ENCODE measurements around the gene CCDC141.

The CCDC141 gene

GRCh38 chr2:178923546-178923945 lies 126.4 kb downstream of the CCDC141 start:
- H3K4me3 Mint-ChIP-seq = no peak overlapping the region
- intact Hi-C loops (cut with micrococcal nuclease) = no loop called here
- no peaks in the 10 kb centered on the region for H3K9me3 Mint-ChIP-seq
- peaks cover 6% of the 10 kb centered on the region for H3K4me1 Mint-ChIP-seq (ENCODE audit: low read depth)
- no peaks in the 10 kb centered on the region for H3K27me3 Mint-ChIP-seq
- H3K36me3 Mint-ChIP-seq (ENCODE audit: low read depth) = no peaks in the 10 kb centered on the region
- no peak overlapping the region for H3K27ac Mint-ChIP-seq

GRCh38 chr2:178920916-178921513 lies 128.9 kb downstream of the CCDC141 start:
- no peaks in the 10 kb centered on the region for H3K36me3 Mint-ChIP-seq (ENCODE audit: low read depth)
- H3K4me3 Mint-ChIP-seq = no peak overlapping the region
- H3K4me1 Mint-ChIP-seq (ENCODE audit: low read depth) = no peaks in the 10 kb centered on the region
- no peak overlapping the region for H3K27ac Mint-ChIP-seq
- no peaks in the 10 kb centered on the region for H3K9me3 Mint-ChIP-seq
- no peaks in the 10 kb centered on the region for H3K27me3 Mint-ChIP-seq
- intact Hi-C loops (cut with micrococcal nuclease) = no loop called here

- Mint-ChIP-seq H3K9me3 (peaks cover 6% of the 10 kb centered on the region), H3K36me3 (ENCODE audit: low read depth) (no peaks in the 10 kb centered on the region), H3K4me3 (no peak overlapping the region), H3K27me3 (no peaks in the 10 kb centered on the region), H3K27ac (no peak overlapping the region), H3K4me1 (ENCODE audit: low read depth) (peaks cover 7% of the 10 kb centered on the region)
- intact Hi-C loops (cut with micrococcal nuclease) = loop anchor here (10.0 kb wide), 1 partner anchor 347 kb away; the partner anchor contains the start of gene SESTD1
These were observed 132.4 kb downstream of the CCDC141 start for GRCh38 chr2:178917555-178917954.

- no peak overlapping the region for H3K27ac Mint-ChIP-seq
- H3K36me3 Mint-ChIP-seq (ENCODE audit: low read depth) = no peaks in the 10 kb centered on the region
- H3K4me3 Mint-ChIP-seq = no peak overlapping the region
- peaks cover 8% of the 10 kb centered on the region for H3K9me3 Mint-ChIP-seq
- intact Hi-C loops (cut with micrococcal nuclease) = loop anchor here (2.0 to 10.0 kb wide), 3 partner anchors 119 to 349 kb away; partner anchors contain the start of gene SESTD1
- H3K27me3 Mint-ChIP-seq = no peaks in the 10 kb centered on the region
- H3K4me1 Mint-ChIP-seq (ENCODE audit: low read depth) = peaks cover 10% of the 10 kb centered on the region
These were observed 134.3 kb downstream of the CCDC141 start for GRCh38 chr2:178915423-178916173.

GRCh38 chr2:178914259-178914849 lies 135.6 kb downstream of the CCDC141 start:
- H3K4me3 Mint-ChIP-seq = no peak overlapping the region
- intact Hi-C loops (cut with micrococcal nuclease) = loop anchor here (1.0 to 10.0 kb wide), 5 partner anchors 23 to 432 kb away; partner anchors contain the start of genes PLEKHA3 and SESTD1
- H3K27ac Mint-ChIP-seq = no peak overlapping the region
- no peaks in the 10 kb centered on the region for H3K36me3 Mint-ChIP-seq (ENCODE audit: low read depth)
- peaks cover 2% of the 10 kb centered on the region for H3K27me3 Mint-ChIP-seq
- peaks cover 8% of the 10 kb centered on the region for H3K9me3 Mint-ChIP-seq
- H3K4me1 Mint-ChIP-seq (ENCODE audit: low read depth) = peaks cover 10% of the 10 kb centered on the region

- Mint-ChIP-seq H3K4me3 (no peak overlapping the region), H3K27ac (peak overlapping the region; percentile 73), H3K9me3 (peaks cover 8% of the 10 kb centered on the region), H3K4me1 (ENCODE audit: low read depth) (peaks cover 10% of the 10 kb centered on the region), H3K36me3 (ENCODE audit: low read depth) (no peaks in the 10 kb centered on the region), H3K27me3 (peaks cover 2% of the 10 kb centered on the region)
- intact Hi-C loops (cut with micrococcal nuclease) = loop anchor here (5.0 to 10.0 kb wide), 2 partner anchors 352 to 431 kb away; partner anchors contain the start of genes PLEKHA3 and SESTD1
These were observed 136.9 kb downstream of the CCDC141 start for GRCh38 chr2:178913049-178913441.

- peak overlapping the region; percentile 73 for H3K27ac Mint-ChIP-seq
- H3K4me1 Mint-ChIP-seq (ENCODE audit: low read depth) = peaks cover 10% of the 10 kb centered on the region
- no peak overlapping the region for H3K4me3 Mint-ChIP-seq
- intact Hi-C loops (cut with micrococcal nuclease) = loop anchor here (5.0 to 10.0 kb wide), 2 partner anchors 352 to 430 kb away; partner anchors contain the start of genes PLEKHA3 and SESTD1
- no peaks in the 10 kb centered on the region for H3K36me3 Mint-ChIP-seq (ENCODE audit: low read depth)
- H3K9me3 Mint-ChIP-seq = peaks cover 8% of the 10 kb centered on the region
- peaks cover 2% of the 10 kb centered on the region for H3K27me3 Mint-ChIP-seq
These were observed 137.4 kb downstream of the CCDC141 start for GRCh38 chr2:178912416-178913048.

- Mint-ChIP-seq H3K9me3 (peaks cover 8% of the 10 kb centered on the region), H3K4me1 (ENCODE audit: low read depth) (peaks cover 10% of the 10 kb centered on the region), H3K36me3 (ENCODE audit: low read depth) (no peaks in the 10 kb centered on the region), H3K27me3 (peaks cover 2% of the 10 kb centered on the region), H3K27ac (no peak overlapping the region), H3K4me3 (no peak overlapping the region)
- intact Hi-C loops (cut with micrococcal nuclease) = loop anchor here (5.0 to 10.0 kb wide), 2 partner anchors 354 to 429 kb away; partner anchors contain the start of genes PLEKHA3 and SESTD1
These were observed 138.9 kb downstream of the CCDC141 start for GRCh38 chr2:178911039-178911438.

- Mint-ChIP-seq H3K4me1 (ENCODE audit: low read depth) (peaks cover 10% of the 10 kb centered on the region), H3K9me3 (peaks cover 8% of the 10 kb centered on the region), H3K4me3 (no peak overlapping the region), H3K27ac (no peak overlapping the region), H3K36me3 (ENCODE audit: low read depth) (no peaks in the 10 kb centered on the region), H3K27me3 (peaks cover 2% of the 10 kb centered on the region)
- intact Hi-C loops (cut with micrococcal nuclease) = loop anchor here (5.0 to 10.0 kb wide), 2 partner anchors 355 to 428 kb away; partner anchors contain the start of genes PLEKHA3 and SESTD1
These were observed 139.9 kb downstream of the CCDC141 start for GRCh38 chr2:178910005-178910404.

GRCh38 chr2:178909507-178909906 lies 140.4 kb downstream of the CCDC141 start:
- Mint-ChIP-seq H3K27ac (no peak overlapping the region), H3K4me1 (ENCODE audit: low read depth) (peaks cover 10% of the 10 kb centered on the region), H3K9me3 (peaks cover 8% of the 10 kb centered on the region), H3K4me3 (no peak overlapping the region), H3K36me3 (ENCODE audit: low read depth) (no peaks in the 10 kb centered on the region), H3K27me3 (peaks cover 2% of the 10 kb centered on the region)
- intact Hi-C loops (cut with micrococcal nuclease) = no loop called here

- Mint-ChIP-seq H3K27me3 (peaks cover 2% of the 10 kb centered on the region), H3K9me3 (peaks cover 8% of the 10 kb centered on the region), H3K27ac (no peak overlapping the region), H3K4me1 (ENCODE audit: low read depth) (peaks cover 10% of the 10 kb centered on the region), H3K4me3 (no peak overlapping the region), H3K36me3 (ENCODE audit: low read depth) (no peaks in the 10 kb centered on the region)
- intact Hi-C loops (cut with micrococcal nuclease) = no loop called here
These were observed 141.1 kb downstream of the CCDC141 start for GRCh38 chr2:178908810-178909209.

- peaks cover 2% of the 10 kb centered on the region for H3K27me3 Mint-ChIP-seq
- no peak overlapping the region for H3K4me3 Mint-ChIP-seq
- H3K36me3 Mint-ChIP-seq (ENCODE audit: low read depth) = no peaks in the 10 kb centered on the region
- H3K4me1 Mint-ChIP-seq (ENCODE audit: low read depth) = no peaks in the 10 kb centered on the region
- no peak overlapping the region for H3K27ac Mint-ChIP-seq
- H3K9me3 Mint-ChIP-seq = no peaks in the 10 kb centered on the region
- intact Hi-C loops (cut with micrococcal nuclease) = no loop called here
These were observed 144.7 kb downstream of the CCDC141 start for GRCh38 chr2:178905261-178905660.

- intact Hi-C loops (cut with micrococcal nuclease) = loop anchor here (10.0 kb wide), 1 partner anchor 225 kb away; no protein-coding TSS in a partner anchor
- H3K4me3 Mint-ChIP-seq = no peak overlapping the region
- peaks cover 1% of the 10 kb centered on the region for H3K27me3 Mint-ChIP-seq
- no peaks in the 10 kb centered on the region for H3K9me3 Mint-ChIP-seq
- no peaks in the 10 kb centered on the region for H3K36me3 Mint-ChIP-seq (ENCODE audit: low read depth)
- no peak overlapping the region for H3K27ac Mint-ChIP-seq
- no peaks in the 10 kb centered on the region for H3K4me1 Mint-ChIP-seq (ENCODE audit: low read depth)
These were observed 150.3 kb downstream of the CCDC141 start for GRCh38 chr2:178899656-178900055.

Data from dendritic cell treated with granulocyte-macrophage colony-stimulating factor and Interleukin-4, amounts not matched to agents 40 ng/mL and 50 ng/mL, for 4 days (primary cell).